HG03280 (cell line): ENCODE measurements around the gene CSTF2.
"Not testable (repeated sequence)": the region's sequence is repeated elsewhere in the genome, so short reads cannot be mapped to it uniquely, and the experiment has no call there.

ENCODE experiments used
- ATAC-seq: cut with Tn5 transposase; IDR thresholded peaks from one replicate; pipeline ENCODE4 v1.9.1; 2021; ENCODE audit warnings: mild to moderate bottlenecking, moderate library complexity; ENCODE audit not compliant: unreplicated experiment

Gene CSTF2

GRCh38 chrX:100819837-100820666 is at the start of gene CSTF2:
Gene CSTF2 (plus strand): TSS chrX:100820391. CDS start chrX:100820417, 26 bp downstream.
- peak; percentile 99 for ATAC-seq

GRCh38 chrX:100796371-100796770 is 23.8 kb upstream of the CSTF2 start:
- not testable (repeated sequence) for ATAC-seq

GRCh38 chrX:100797359-100797758 is 22.8 kb upstream of the CSTF2 start:
- ATAC-seq = no peak

GRCh38 chrX:100798484-100799214 is 21.5 kb upstream of the CSTF2 start:
- no peak for ATAC-seq

- ATAC-seq = no peak
Measured at GRCh38 chrX:100802843-100803242, 17.3 kb upstream of the CSTF2 start.

- ATAC-seq = no peak
Measured at GRCh38 chrX:100804780-100805179, 15.4 kb upstream of the CSTF2 start.

- ATAC-seq = not testable (repeated sequence)
Measured at GRCh38 chrX:100808265-100808664, 11.9 kb upstream of the CSTF2 start.

- no peak for ATAC-seq
Measured at GRCh38 chrX:100812216-100813158, 7.7 kb upstream of the CSTF2 start.

- ATAC-seq = no peak
Measured at GRCh38 chrX:100817340-100817739, 2.9 kb upstream of the CSTF2 start.

GRCh38 chrX:100819534-100819836 is 706 bp upstream of the CSTF2 start:
- no peak for ATAC-seq

- peak; percentile 65 for ATAC-seq
Measured at GRCh38 chrX:100829730-100830129, 9.5 kb downstream of the CSTF2 start.

- ATAC-seq = peak; percentile 29
Measured at GRCh38 chrX:100830143-100830542, 10.0 kb downstream of the CSTF2 start.

GRCh38 chrX:100830547-100830946 is 10.4 kb downstream of the CSTF2 start:
- peak; percentile 34 for ATAC-seq

- ATAC-seq = no peak
Measured at GRCh38 chrX:100831219-100831946, 11.2 kb downstream of the CSTF2 start.

GRCh38 chrX:100850317-100850716 is 30.1 kb downstream of the CSTF2 start:
- no peak for ATAC-seq

GRCh38 chrX:100852810-100853209 is 32.6 kb downstream of the CSTF2 start:
- no peak for ATAC-seq

- no peak for ATAC-seq
Measured at GRCh38 chrX:100863326-100863864, 43.2 kb downstream of the CSTF2 start.

GRCh38 chrX:100864657-100865391 is 44.6 kb downstream of the CSTF2 start:
- ATAC-seq = no peak

- ATAC-seq = no peak
Measured at GRCh38 chrX:100868273-100868672, 48.1 kb downstream of the CSTF2 start.

- no peak for ATAC-seq
Measured at GRCh38 chrX:100870527-100870926, 50.3 kb downstream of the CSTF2 start.
